Ovary (tissue), 3 donors: ENCODE data around the gene TCF25.

Experiments
- CTCF ChIP-seq, 3 donors: fragments of 450-650 bp in 2 of 3; fragments of 200-600 bp in 1 of 3; IDR thresholded peaks; one replicate each; pipeline versions ENCODE4 v1.5.1 to v1.8.0; 2016 to 2022; ENCODE audit warnings: antibody characterized with exemption in 3 of 3, mild to moderate bottlenecking in 1 of 3
- EP300 ChIP-seq: sonication (generic); formaldehyde crosslinking; IDR thresholded peaks from one replicate; pipeline ENCODE4 v1.6.1; 2017; ENCODE audit warnings: antibody characterized with exemption
- POLR2A ChIP-seq: fragments of 450-650 bp; IDR thresholded peaks from one replicate; pipeline ENCODE4 v1.6.1; 2017; ENCODE audit warnings: antibody characterized with exemption, mild to moderate bottlenecking, moderate library complexity
- donor health status: DM: no; HTN: no; CAD: no.

- TF ChIP-seq POLR2A: no peak
- no peak for TF ChIP-seq CTCF (IDR thresholded peaks at IDR 0.05)
- no peak for TF ChIP-seq EP300
Measured at GRCh38 chr16:89841275-89841674, 32.1 kb upstream of the TCF25 start.
